HUES48 (cell line): Measurements from ENCODE around the gene IFT74.

ENCODE experiments used
- H3K27ac ChIP-seq: one replicate; pipeline ENCODE4 v1.7.0; 2013; ENCODE audit warnings: low read depth, low read length, inconsistent platforms
- H3K27me3 ChIP-seq: 2 replicates; pipeline ENCODE4 v1.6.1; 2013; ENCODE audit warnings: mild to moderate bottlenecking, low read length; ENCODE audit not compliant: control insufficient read depth, insufficient read depth
- H3K36me3 ChIP-seq: 2 replicates; pipeline ENCODE4 v1.6.1; 2013; ENCODE audit warnings: low read length; ENCODE audit not compliant: control insufficient read depth, insufficient read depth
- H3K4me1 ChIP-seq: 2 replicates; pipeline ENCODE4 v1.6.1; 2013; ENCODE audit warnings: mild to moderate bottlenecking, low read length; ENCODE audit not compliant: control insufficient read depth, insufficient read depth
- H3K4me3 ChIP-seq: 2 replicates; pipeline ENCODE4 v1.5.1; 2013; ENCODE audit warnings: mild to moderate bottlenecking, low read depth, low read length
- H3K9ac ChIP-seq: 2 replicates; pipeline ENCODE4 v1.6.1; 2013; ENCODE audit warnings: mild to moderate bottlenecking, low read depth, low read length, moderate library complexity
- H3K9me3 ChIP-seq: 2 replicates; pipeline ENCODE4 v1.6.1; 2013; ENCODE audit warnings: low read length; ENCODE audit not compliant: control insufficient read depth, insufficient read depth

IFT74 gene

GRCh38 chr9:26955921-26956859, at the start of gene IFT74:
Gene IFT74, plus strand, starts transcription at chr9:26956412. Its CDS starts 5,556 bp downstream, at chr9:26961968.
- Histone ChIP-seq H3K9ac (peak within 1 kb of the TSS; percentile 81), H3K4me3 (peak within 1 kb of the TSS; percentile 84), H3K27me3 (no peaks in the 10 kb centered on the region), H3K36me3 (no peaks in the 10 kb centered on the region), H3K4me1 (peaks cover 9% of the 10 kb centered on the region), H3K27ac (peak within 1 kb of the TSS; percentile 96), H3K9me3 (no peaks in the 10 kb centered on the region)

GRCh38 chr9:26913138-26913668, 43.0 kb upstream of the IFT74 start:
- H3K9me3 ChIP-seq: no peaks in the 10 kb centered on the region
- no peak overlapping the region for H3K9ac ChIP-seq
- no peak overlapping the region for H3K27ac ChIP-seq
- H3K27me3 ChIP-seq: no peaks in the 10 kb centered on the region
- H3K4me1 ChIP-seq: 0 out of 2 replicates have a peak, but pooled peaks cover 4% of the 10 kb centered on the region
- H3K36me3 ChIP-seq: peaks cover 82% of the 10 kb centered on the region
- no peak overlapping the region for H3K4me3 ChIP-seq

- Histone ChIP-seq H3K27me3 (no peaks in the 10 kb centered on the region), H3K36me3 (peaks cover 95% of the 10 kb centered on the region), H3K4me3 (no peak overlapping the region), H3K4me1 (0 out of 2 replicates have a peak, but pooled peaks cover 4% of the 10 kb centered on the region), H3K9me3 (no peaks in the 10 kb centered on the region), H3K9ac (no peak overlapping the region), H3K27ac (no peak overlapping the region)
These were observed 36.5 kb upstream of the IFT74 start for GRCh38 chr9:26919698-26920097.

GRCh38 chr9:26925609-26926008, 30.6 kb upstream of the IFT74 start:
- Histone ChIP-seq H3K9me3 (no peaks in the 10 kb centered on the region), H3K4me3 (no peak overlapping the region), H3K27me3 (no peaks in the 10 kb centered on the region), H3K4me1 (no peaks in the 10 kb centered on the region), H3K36me3 (peaks cover 87% of the 10 kb centered on the region), H3K27ac (no peak overlapping the region), H3K9ac (no peak overlapping the region)

GRCh38 chr9:26928902-26929495, 27.2 kb upstream of the IFT74 start:
- H3K27ac ChIP-seq: no peak overlapping the region
- H3K4me1 ChIP-seq: no peaks in the 10 kb centered on the region
- no peaks in the 10 kb centered on the region for H3K27me3 ChIP-seq
- no peaks in the 10 kb centered on the region for H3K9me3 ChIP-seq
- no peak overlapping the region for H3K4me3 ChIP-seq
- no peak overlapping the region for H3K9ac ChIP-seq
- H3K36me3 ChIP-seq: peaks cover 65% of the 10 kb centered on the region

- peaks cover 18% of the 10 kb centered on the region for H3K36me3 ChIP-seq
- H3K27ac ChIP-seq: no peak overlapping the region
- peaks cover 12% of the 10 kb centered on the region for H3K4me1 ChIP-seq
- no peaks in the 10 kb centered on the region for H3K9me3 ChIP-seq
- H3K9ac ChIP-seq: no peak overlapping the region
- H3K27me3 ChIP-seq: no peaks in the 10 kb centered on the region
- no peak overlapping the region for H3K4me3 ChIP-seq
These were observed 20.4 kb upstream of the IFT74 start for GRCh38 chr9:26935847-26936246.

GRCh38 chr9:26937816-26938371, 18.3 kb upstream of the IFT74 start:
- no peaks in the 10 kb centered on the region for H3K9me3 ChIP-seq
- H3K4me3 ChIP-seq: no peak overlapping the region
- H3K27ac ChIP-seq: no peak overlapping the region
- peaks cover 9% of the 10 kb centered on the region; the same call in 1 of the 2 replicates for H3K36me3 ChIP-seq
- no peaks in the 10 kb centered on the region for H3K27me3 ChIP-seq
- peaks cover 12% of the 10 kb centered on the region for H3K4me1 ChIP-seq
- no peak overlapping the region for H3K9ac ChIP-seq

- no peak overlapping the region for H3K27ac ChIP-seq
- H3K36me3 ChIP-seq: peaks cover 8% of the 10 kb centered on the region; the same call in 1 of the 2 replicates
- no peak overlapping the region for H3K4me3 ChIP-seq
- H3K9me3 ChIP-seq: no peaks in the 10 kb centered on the region
- H3K4me1 ChIP-seq: peaks cover 15% of the 10 kb centered on the region
- H3K9ac ChIP-seq: no peak overlapping the region
- no peaks in the 10 kb centered on the region for H3K27me3 ChIP-seq
These were observed 16.1 kb upstream of the IFT74 start for GRCh38 chr9:26939955-26940711.

GRCh38 chr9:26940779-26941178, 15.4 kb upstream of the IFT74 start:
- H3K27ac ChIP-seq: no peak overlapping the region
- H3K4me1 ChIP-seq: peaks cover 19% of the 10 kb centered on the region
- H3K9me3 ChIP-seq: no peaks in the 10 kb centered on the region
- no peak overlapping the region for H3K9ac ChIP-seq
- no peaks in the 10 kb centered on the region for H3K27me3 ChIP-seq
- no peak overlapping the region for H3K4me3 ChIP-seq
- peaks cover 8% of the 10 kb centered on the region; the same call in 1 of the 2 replicates for H3K36me3 ChIP-seq

- Histone ChIP-seq H3K4me1 (0 out of 2 replicates have a peak, but pooled peaks cover 11% of the 10 kb centered on the region), H3K27ac (no peak overlapping the region), H3K27me3 (no peaks in the 10 kb centered on the region), H3K9ac (peak overlapping the region; percentile 99), H3K36me3 (peaks cover 8% of the 10 kb centered on the region; the same call in 1 of the 2 replicates), H3K9me3 (no peaks in the 10 kb centered on the region), H3K4me3 (peak overlapping the region; percentile 98)
These were observed 10.6 kb upstream of the IFT74 start for GRCh38 chr9:26945591-26945990.
